Nephron progenitor cell (in vitro differentiated cells): ENCODE measurements around the gene ANKH.

Source experiments
- DNase-seq: peaks from one replicate; pipeline ENCODE4 v3.0.0; 2021
- H3K27ac Mint-ChIP-seq: 2 replicates; pipeline ENCODE4 v1.8.0; 2021; ENCODE audit warnings: mild to moderate bottlenecking, moderate library complexity, mixed read lengths
- H3K27me3 Mint-ChIP-seq: 2 replicates; pipeline ENCODE4 v1.8.0; 2021; ENCODE audit warnings: mild to moderate bottlenecking, low read depth, mixed read lengths; ENCODE audit not compliant: poor library complexity
- H3K36me3 Mint-ChIP-seq: 2 replicates; pipeline ENCODE4 v1.8.0; 2021; ENCODE audit warnings: low read depth, mixed read lengths
- H3K4me1 Mint-ChIP-seq: 2 replicates; pipeline ENCODE4 v1.8.0; 2021; ENCODE audit warnings: mixed read lengths
- H3K4me3 Mint-ChIP-seq: 2 replicates; pipeline ENCODE4 v1.8.0; 2021; ENCODE audit warnings: mild to moderate bottlenecking, moderate library complexity, mixed read lengths
- H3K9me3 Mint-ChIP-seq: 2 replicates; pipeline ENCODE4 v1.8.0; 2021; ENCODE audit warnings: mild to moderate bottlenecking, moderate library complexity, mixed read lengths
- TF ChIP-seq, protein P1 (sequence below): fragments of 200-600 bp; sonication (generic); IDR thresholded peaks from 2 replicates; pipeline ENCODE4 v1.5.0; 2021; ENCODE audit warnings: antibody characterized with exemption

ANKH gene

DNA sequence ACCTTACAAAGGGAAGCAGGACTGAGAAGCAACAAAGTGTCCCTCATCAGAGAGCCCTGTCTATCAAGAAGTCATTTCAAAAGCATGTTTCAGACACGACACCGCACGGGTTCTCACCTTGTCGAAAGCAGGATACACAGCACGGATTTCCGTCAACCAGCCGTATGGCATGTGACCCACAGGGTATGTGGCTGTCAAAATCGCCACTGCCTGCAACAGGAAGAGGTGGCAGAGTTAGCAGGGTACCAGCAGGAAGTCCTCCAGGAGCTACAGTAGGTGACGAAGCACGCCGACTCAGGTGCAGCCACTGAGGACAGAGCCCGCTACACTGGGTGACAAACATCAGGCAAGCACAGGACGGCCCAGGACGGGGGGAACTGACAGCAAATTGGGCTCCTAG, 125.8 kb downstream of the ANKH start:
- Mint-ChIP-seq H3K27me3 (peaks cover 14% of the 10 kb centered on the region), H3K27ac (no peak overlapping the region), H3K9me3 (no peaks in the 10 kb centered on the region), H3K4me3 (no peak overlapping the region), H3K36me3 (no peaks in the 10 kb centered on the region), H3K4me1 (peaks cover 45% of the 10 kb centered on the region)
- TF ChIP-seq, protein P1, sequence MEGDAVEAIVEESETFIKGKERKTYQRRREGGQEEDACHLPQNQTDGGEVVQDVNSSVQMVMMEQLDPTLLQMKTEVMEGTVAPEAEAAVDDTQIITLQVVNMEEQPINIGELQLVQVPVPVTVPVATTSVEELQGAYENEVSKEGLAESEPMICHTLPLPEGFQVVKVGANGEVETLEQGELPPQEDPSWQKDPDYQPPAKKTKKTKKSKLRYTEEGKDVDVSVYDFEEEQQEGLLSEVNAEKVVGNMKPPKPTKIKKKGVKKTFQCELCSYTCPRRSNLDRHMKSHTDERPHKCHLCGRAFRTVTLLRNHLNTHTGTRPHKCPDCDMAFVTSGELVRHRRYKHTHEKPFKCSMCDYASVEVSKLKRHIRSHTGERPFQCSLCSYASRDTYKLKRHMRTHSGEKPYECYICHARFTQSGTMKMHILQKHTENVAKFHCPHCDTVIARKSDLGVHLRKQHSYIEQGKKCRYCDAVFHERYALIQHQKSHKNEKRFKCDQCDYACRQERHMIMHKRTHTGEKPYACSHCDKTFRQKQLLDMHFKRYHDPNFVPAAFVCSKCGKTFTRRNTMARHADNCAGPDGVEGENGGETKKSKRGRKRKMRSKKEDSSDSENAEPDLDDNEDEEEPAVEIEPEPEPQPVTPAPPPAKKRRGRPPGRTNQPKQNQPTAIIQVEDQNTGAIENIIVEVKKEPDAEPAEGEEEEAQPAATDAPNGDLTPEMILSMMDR = no peak
- DNase-seq = no peak

DNA sequence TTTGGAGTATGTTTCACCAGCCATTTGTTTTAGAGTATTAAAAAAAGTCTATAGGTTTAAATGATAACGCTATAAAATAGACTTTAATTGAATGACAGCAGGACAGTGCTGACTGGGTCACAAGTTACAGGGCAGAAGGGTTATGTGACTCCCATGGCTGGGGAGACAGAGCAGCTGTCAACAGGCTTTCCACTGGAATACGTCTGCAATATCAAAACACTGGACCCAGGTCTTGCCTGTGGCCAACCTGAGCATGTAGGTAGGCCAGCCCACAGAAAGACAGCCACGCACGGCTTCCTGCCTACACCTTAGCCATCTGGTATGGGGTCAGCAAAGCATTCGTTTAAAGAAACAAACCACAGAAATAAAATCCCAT, 126.4 kb downstream of the ANKH start:
- H3K4me1 Mint-ChIP-seq = peaks cover 50% of the 10 kb centered on the region
- TF ChIP-seq, protein P1 = no peak
- peaks cover 11% of the 10 kb centered on the region for H3K27me3 Mint-ChIP-seq
- no peak overlapping the region for H3K4me3 Mint-ChIP-seq
- no peak for DNase-seq
- no peaks in the 10 kb centered on the region for H3K9me3 Mint-ChIP-seq
- H3K36me3 Mint-ChIP-seq = no peaks in the 10 kb centered on the region
- H3K27ac Mint-ChIP-seq = no peak overlapping the region

DNA sequence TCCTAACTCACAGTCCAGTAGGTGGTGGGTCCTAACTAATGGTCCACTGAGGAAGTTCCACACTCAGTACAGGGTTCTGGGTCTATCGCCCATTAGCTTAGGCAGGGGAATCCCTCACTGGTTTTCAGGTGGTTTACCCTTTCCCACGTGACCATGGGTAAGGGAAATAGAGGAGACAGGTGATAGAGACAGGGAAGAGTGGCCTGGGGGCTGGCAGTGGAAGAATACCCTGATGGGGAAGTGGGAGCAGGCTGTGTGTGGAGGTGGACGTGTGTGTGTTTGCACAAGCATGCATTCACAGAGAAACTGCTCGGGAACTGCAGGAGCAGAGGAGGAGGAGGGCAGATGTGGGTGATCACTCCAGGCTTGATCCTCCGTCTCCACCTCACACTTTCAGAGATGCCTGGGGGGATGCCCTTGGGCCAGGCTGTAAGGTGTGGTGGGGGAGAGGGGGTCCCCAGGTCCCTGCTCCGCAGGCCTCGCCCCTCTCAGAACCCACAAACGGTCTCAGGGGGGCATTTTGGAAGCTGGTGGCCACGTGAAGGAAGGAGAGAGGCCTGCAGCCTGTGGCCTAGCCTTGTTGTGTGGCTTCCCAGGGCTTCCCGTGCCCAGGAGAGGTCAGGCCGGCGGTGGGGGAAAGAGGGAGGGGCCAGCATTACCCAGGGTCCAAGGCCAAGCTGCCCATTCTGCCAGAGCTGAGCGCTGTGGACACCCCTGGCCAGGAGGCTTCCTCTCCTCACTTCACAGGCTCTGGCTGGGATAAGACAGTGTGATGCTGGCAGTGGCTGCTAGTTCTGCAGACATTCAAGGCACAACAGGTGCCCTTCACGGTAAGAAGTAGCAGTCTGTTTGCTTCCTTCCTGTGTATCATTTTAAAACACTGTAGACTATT, 127.0 kb downstream of the ANKH start:
- Mint-ChIP-seq H3K9me3 (no peaks in the 10 kb centered on the region), H3K27me3 (peaks cover 10% of the 10 kb centered on the region), H3K27ac (peak overlapping the region; percentile 47), H3K4me3 (no peak overlapping the region), H3K36me3 (no peaks in the 10 kb centered on the region), H3K4me1 (peaks cover 56% of the 10 kb centered on the region)
- TF ChIP-seq, protein P1 = no peak
- DNase-seq = no peak

DNA sequence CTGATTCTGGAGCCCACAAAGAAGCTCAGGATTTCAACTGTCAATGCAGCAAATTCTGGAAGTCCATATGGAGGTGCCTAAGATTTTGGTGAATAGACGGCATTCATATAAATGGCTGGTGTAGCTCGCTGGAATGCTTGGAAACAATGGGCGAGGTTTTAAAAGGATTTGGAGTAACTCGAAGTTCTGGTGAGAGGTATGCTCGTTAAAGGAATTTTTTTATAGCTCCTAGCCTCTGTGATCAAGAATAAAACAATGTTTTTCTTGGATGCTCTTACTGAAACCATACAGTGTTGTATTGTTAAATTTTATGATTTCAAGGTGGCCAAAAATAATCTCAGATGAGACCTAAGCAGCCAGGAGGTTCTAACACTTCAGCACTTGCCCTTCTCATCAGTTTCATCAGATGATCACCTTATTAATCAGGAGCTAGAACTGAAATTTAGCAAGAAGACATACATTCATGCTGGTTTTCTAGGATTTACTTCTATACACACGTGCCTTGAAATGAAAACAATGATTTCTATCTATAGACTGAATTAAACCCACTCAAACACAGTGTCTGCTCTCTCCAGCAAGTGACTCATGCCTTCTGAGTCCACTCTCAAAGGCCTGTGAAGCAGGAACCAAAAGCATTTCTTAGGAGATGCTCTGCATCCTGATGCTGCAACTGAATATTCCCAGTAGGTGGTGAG, 127.8 kb downstream of the ANKH start:
- Mint-ChIP-seq H3K27me3 (peaks cover 10% of the 10 kb centered on the region), H3K4me3 (no peak overlapping the region), H3K36me3 (no peaks in the 10 kb centered on the region), H3K4me1 (peaks cover 53% of the 10 kb centered on the region), H3K9me3 (no peaks in the 10 kb centered on the region), H3K27ac (peak overlapping the region; percentile 47)
- TF ChIP-seq, protein P1 = no peak
- DNase-seq = no peak

DNA sequence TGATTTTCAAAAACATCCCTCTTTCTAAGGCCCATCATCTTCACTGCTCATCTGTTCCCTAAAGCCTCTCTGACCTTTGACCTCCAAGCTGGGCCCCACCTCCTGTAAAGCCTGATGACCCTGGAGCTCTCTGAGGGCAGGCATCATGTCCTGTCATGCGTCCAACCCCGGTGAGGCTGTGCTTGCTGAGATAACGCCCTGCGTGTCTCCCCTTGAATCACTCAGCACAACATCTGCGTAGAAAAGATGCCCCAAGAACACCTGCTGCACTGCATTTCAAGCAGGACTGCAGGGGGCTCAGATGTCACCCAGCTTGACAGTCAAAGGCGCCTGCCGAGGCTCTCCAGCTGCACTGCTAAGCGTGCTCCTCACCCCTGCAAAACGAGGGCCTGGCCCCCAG, 129.1 kb downstream of the ANKH start:
- Mint-ChIP-seq H3K4me1 (peaks cover 58% of the 10 kb centered on the region), H3K36me3 (no peaks in the 10 kb centered on the region), H3K9me3 (no peaks in the 10 kb centered on the region), H3K27ac (peak overlapping the region; percentile 37), H3K4me3 (no peak overlapping the region), H3K27me3 (peaks cover 10% of the 10 kb centered on the region)
- TF ChIP-seq, protein P1 = no peak
- DNase-seq = no peak
